HEK293T (cell line): ENCODE measurements around the gene WNT6.

Experiments
- CTCF ChIA-PET: fragments of 350-600 bp; formaldehyde crosslinking; extraction: SDS; loops from one replicate; lab custom pipeline; 2021; ENCODE audit warnings: antibody characterized with exemption, inconsistent platforms; lab: Yijun Ruan, JAX
- POLR2A ChIA-PET: fragments of 350-600 bp; formaldehyde crosslinking; extraction: SDS; loops from one replicate; lab custom pipeline; 2020; ENCODE audit warnings: antibody characterized with exemption, inconsistent platforms; lab: Yijun Ruan, JAX
- DNase-seq: peaks from one replicate; pipeline ENCODE4 v3.0.0; 2012; ENCODE audit warnings: mixed read lengths; ENCODE audit errors: extremely low spot score
- ARNT ChIP-seq: fragments of 450-650 bp; IDR thresholded peaks from 2 replicates; pipeline ENCODE4 v1.6.1; 2017; ENCODE audit warnings: mild to moderate bottlenecking
- BHLHE40 ChIP-seq: fragments of 450-650 bp; IDR thresholded peaks from 2 replicates; pipeline ENCODE4 v1.6.1; 2016; ENCODE audit warnings: mild to moderate bottlenecking, moderate library complexity, borderline replicate concordance
- CTBP1 ChIP-seq: fragments of 450-650 bp; IDR thresholded peaks from 2 replicates; pipeline ENCODE4 v1.6.1; 2016; ENCODE audit warnings: borderline replicate concordance
- ELF4 ChIP-seq: fragments of 450-650 bp; IDR thresholded peaks from 2 replicates; pipeline ENCODE4 v1.6.1; 2017; ENCODE audit warnings: antibody characterized with exemption
- FOXA1 ChIP-seq: fragments of 450-650 bp; IDR thresholded peaks from 2 replicates; pipeline ENCODE4 v1.6.1; 2016; ENCODE audit warnings: mild to moderate bottlenecking
- FOXK2 ChIP-seq: fragments of 450-650 bp; IDR thresholded peaks from 2 replicates; pipeline ENCODE4 v1.6.1; 2016; ENCODE audit warnings: mild to moderate bottlenecking
- FOXM1 ChIP-seq: fragments of 450-650 bp; IDR thresholded peaks from 2 replicates; pipeline ENCODE4 v1.6.1; 2017; ENCODE audit warnings: mild to moderate bottlenecking, borderline replicate concordance
- HDGF ChIP-seq: fragments of 450-650 bp; IDR thresholded peaks from 2 replicates; pipeline ENCODE4 v1.6.1; 2017; ENCODE audit warnings: antibody characterized with exemption, borderline replicate concordance
- L3MBTL2 ChIP-seq: fragments of 450-650 bp; conservative IDR thresholded peaks from 2 replicates; pipeline ENCODE4 v1.6.1; 2016; ENCODE audit warnings: mild to moderate bottlenecking
- LEF1 ChIP-seq: fragments of 450-650 bp; IDR thresholded peaks from 2 replicates; pipeline ENCODE4 v1.6.1; 2017; ENCODE audit warnings: mild to moderate bottlenecking, borderline replicate concordance
- NFRKB ChIP-seq: fragments of 450-650 bp; IDR thresholded peaks from 2 replicates; pipeline ENCODE4 v1.6.1; 2016; ENCODE audit warnings: mild to moderate bottlenecking, moderate library complexity
- SP1 ChIP-seq: fragments of 450-650 bp; IDR thresholded peaks from 2 replicates; pipeline ENCODE4 v1.6.1; 2017
- SUZ12 ChIP-seq: fragments of 450-650 bp; IDR thresholded peaks from 2 replicates; pipeline ENCODE4 v1.6.1; 2016; ENCODE audit warnings: mild to moderate bottlenecking
- TARDBP ChIP-seq: fragments of 450-650 bp; IDR thresholded peaks from 2 replicates; pipeline ENCODE4 v1.6.1; 2016
- ZNF384 ChIP-seq: fragments of 450-650 bp; IDR thresholded peaks from 2 replicates; pipeline ENCODE4 v1.6.1; 2016
- TF ChIP-seq, protein P1 (sequence below): fragments of 450-650 bp; IDR thresholded peaks from 2 replicates; pipeline ENCODE4 v1.6.1; 2016

WNT6 gene

DNA sequence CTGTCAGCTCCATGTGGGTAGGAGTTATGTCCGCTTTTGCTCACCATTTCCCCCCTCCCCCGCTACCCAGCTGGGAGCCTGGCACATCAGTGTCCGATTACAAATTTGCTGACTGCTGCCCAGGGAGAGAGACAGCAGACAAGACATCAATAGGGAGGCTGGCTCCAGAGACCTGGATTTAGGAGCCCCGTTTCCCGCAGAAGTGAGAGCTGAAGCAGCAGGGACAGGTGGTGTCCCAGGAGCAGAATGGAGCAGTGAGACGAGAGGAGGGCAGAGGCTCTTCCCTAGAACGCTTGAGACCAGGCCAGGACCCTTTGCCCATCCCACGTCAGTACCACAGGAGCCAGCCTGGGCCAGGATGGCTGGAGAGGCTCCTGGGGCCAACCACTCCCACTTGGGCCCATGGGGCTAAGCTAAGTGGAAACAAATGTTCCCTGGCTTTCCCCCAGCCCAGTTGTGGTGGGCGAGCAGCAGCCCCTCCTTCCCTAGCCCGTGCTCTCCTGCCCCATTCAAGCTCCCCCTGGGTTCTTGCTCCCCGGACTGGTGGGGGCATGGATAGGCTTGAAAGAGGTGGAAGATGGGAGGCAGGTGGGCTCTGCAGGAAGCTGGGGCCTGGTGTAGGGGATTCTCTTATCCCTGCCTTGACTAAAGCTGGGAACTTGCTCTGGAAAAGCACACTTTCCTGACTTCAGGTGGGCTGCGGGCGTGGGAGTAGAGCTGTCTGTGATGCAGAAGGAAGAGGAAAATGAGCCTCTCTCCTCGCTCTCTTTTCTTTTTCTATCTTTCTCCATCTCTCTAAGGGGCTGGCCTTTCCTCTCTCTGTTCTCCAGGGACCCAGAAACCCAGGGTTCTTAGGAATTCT, 4.1 kb upstream of the WNT6 start:
- DNase-seq = no peak
- ChIA-PET POLR2A (no interaction called here), CTCF (interaction anchor here (0.9 to 1.8 kb wide), 5 partner anchors 21 to 145 kb away, joined by 3 to 5 read pairs (median 3); partner anchors contain the start of gene TTLL4)
- no peak for TF ChIP-seq FOXA1
- TF ChIP-seq HDGF = no peak
- no peak for TF ChIP-seq L3MBTL2
- TF ChIP-seq NFRKB = no peak
- TF ChIP-seq FOXM1 = no peak
- TF ChIP-seq, protein P1, sequence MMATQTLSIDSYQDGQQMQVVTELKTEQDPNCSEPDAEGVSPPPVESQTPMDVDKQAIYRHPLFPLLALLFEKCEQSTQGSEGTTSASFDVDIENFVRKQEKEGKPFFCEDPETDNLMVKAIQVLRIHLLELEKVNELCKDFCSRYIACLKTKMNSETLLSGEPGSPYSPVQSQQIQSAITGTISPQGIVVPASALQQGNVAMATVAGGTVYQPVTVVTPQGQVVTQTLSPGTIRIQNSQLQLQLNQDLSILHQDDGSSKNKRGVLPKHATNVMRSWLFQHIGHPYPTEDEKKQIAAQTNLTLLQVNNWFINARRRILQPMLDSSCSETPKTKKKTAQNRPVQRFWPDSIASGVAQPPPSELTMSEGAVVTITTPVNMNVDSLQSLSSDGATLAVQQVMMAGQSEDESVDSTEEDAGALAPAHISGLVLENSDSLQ = no peak
- TF ChIP-seq BHLHE40 = no peak
- no peak for TF ChIP-seq ELF4

DNA sequence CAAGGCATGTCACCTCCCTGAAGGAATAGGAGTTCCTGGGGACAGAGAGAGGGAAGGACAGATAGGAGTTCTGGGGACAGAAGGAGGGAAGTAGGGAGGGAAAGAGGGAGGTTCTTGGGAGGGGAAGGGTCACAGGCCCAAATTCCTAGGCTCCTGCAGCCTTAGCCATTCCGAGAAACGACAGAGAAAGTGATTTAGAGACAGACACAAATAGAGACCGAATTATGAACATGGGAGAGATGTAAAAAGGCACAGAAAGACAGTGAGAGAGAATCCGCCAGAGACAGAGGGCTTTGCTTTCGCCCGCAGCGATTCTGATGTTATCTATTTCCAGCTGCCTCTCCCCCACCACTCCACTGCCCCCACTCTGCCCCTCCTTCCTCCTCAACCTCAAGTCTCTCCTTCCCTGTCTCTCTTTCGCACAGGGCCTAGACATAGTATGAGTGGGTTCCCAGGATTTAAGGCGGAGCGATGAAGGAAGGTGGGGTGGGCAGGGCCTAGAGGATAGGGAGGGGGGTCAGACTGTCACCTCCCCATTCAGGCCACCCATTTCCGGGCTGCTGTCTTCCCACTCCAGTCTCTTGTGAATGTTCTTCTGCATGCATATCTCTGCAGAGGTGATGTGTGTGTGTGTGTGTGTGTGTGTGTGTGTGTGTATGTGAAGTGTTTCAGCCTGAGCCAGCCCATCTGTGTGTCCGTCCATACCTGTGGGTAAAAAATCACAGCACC, 3.3 kb upstream of the WNT6 start:
- TF ChIP-seq, protein P1 = no peak
- TF ChIP-seq FOXK2 (no peak), ELF4 (no peak), LEF1 (no peak), TARDBP (no peak), ZNF384 (no peak), HDGF (no peak), CTBP1 (no peak), NFRKB (no peak), L3MBTL2 (no peak), FOXM1 (no peak), BHLHE40 (no peak), ARNT (no peak), SUZ12 (no peak), SP1 (no peak), FOXA1 (no peak)
- no peak for DNase-seq
- ChIA-PET CTCF (interaction anchor here (0.9 to 1.8 kb wide), 5 partner anchors 20 to 146 kb away, joined by 3 to 5 read pairs (median 3); partner anchors contain the start of gene TTLL4), POLR2A (no interaction called here)

DNA sequence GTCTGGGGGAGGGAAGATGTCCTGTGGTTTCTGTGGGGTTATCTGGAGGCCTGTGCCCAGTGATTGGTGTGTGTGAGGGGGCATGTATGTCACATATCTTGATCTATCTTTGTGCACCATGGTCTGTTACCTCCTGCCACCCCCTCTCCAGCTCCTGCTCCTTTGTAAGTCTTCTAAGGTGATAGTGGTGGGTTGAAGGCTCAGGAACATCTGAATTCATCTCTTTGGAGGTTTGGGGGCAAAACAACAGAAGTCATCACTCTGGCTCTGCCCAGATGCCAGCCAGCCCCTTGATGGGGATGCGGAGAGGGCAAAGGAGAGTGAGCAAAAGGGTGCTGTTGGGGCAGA, 2.7 kb upstream of the WNT6 start:
- TF ChIP-seq, protein P1 = no peak
- no peak for TF ChIP-seq ARNT
- TF ChIP-seq L3MBTL2 = no peak
- TF ChIP-seq FOXM1 = no peak
- TF ChIP-seq FOXA1 = no peak
- no peak for TF ChIP-seq NFRKB
- TF ChIP-seq ZNF384 = no peak
- no peak for TF ChIP-seq LEF1
- no peak for TF ChIP-seq HDGF
- TF ChIP-seq CTBP1 = no peak
- TF ChIP-seq TARDBP = no peak
- TF ChIP-seq SUZ12 = no peak
- TF ChIP-seq BHLHE40 = no peak
- TF ChIP-seq FOXK2 = no peak
- TF ChIP-seq ELF4 = no peak
- CTCF ChIA-PET = interaction anchor here (0.6 kb wide), 1 partner anchor 323 kb away, joined by 3 read pairs; no protein-coding TSS in a partner anchor
- DNase-seq = no peak
- POLR2A ChIA-PET = no interaction called here

DNA sequence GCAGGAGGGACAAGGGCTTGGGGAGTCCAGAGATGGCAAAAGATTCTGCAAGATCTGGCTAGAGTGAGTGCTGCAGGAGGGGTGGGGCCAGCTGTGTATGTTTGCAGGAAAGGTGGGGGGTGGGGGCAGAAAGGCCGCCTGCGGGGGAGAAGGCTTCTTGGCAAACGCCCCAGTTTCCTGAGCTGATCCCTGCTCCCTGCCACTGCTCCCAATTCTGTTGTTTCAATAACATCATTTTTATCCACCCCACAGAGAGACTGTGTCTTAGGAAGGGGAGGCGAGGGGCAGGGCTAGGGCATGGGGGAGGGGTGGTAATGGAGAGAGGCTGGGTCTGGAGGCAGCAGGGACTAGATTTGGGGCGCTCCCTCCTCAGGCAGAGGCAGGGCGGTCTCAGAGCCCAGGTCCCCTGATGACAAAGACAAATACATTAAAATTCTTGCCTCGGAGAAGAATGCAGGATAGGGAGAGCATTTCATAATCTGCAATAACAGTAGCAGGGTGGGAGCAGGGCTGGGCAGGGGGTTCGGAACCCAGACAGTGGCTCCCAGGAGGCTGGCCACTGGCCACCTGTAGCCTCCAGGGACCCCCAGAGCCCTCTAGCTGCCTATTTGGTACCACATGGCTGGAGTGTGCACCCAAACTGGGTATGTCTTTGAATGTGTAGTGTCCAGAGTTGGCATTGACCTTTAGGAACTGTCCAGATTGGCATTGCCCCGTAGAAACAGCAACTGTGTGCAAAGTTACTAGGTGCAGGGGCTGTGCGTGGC, 2.1 kb upstream of the WNT6 start:
- DNase-seq = no peak
- TF ChIP-seq CTBP1 = no peak
- TF ChIP-seq SUZ12 = no peak
- no peak for TF ChIP-seq FOXA1
- no peak for TF ChIP-seq FOXM1
- no peak for TF ChIP-seq BHLHE40
- no peak for TF ChIP-seq ARNT
- no peak for TF ChIP-seq LEF1
- TF ChIP-seq, protein P1 = no peak
- TF ChIP-seq L3MBTL2 = no peak
- TF ChIP-seq TARDBP = no peak
- TF ChIP-seq ELF4 = no peak
- no peak for TF ChIP-seq SP1
- no peak for TF ChIP-seq NFRKB
- TF ChIP-seq FOXK2 = no peak
- no peak for TF ChIP-seq ZNF384
- POLR2A ChIA-PET = no interaction called here
- CTCF ChIA-PET = interaction anchor here (0.6 to 1.3 kb wide), 2 partner anchors 41 to 324 kb away, joined by 3 read pairs; no protein-coding TSS in a partner anchor

DNA sequence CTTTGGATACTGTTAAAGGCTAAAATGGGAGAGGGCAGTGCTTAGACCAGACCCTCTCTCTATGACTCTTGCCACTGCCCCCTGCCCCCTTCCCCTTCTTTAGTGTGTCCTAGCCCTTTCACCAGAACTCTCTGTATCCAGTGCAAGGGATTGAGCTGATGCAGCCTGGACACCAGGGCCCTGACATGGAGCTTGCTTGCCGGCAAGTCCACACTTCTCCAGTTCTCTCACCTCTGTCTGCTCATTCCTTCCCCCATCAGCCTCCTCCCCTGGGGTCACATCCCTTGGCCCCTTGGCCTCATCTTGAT, 1.5 kb upstream of the WNT6 start:
- ChIA-PET POLR2A (no interaction called here), CTCF (interaction anchor here (1.3 kb wide), 1 partner anchor 40 kb away, joined by 3 read pairs; no protein-coding TSS in a partner anchor)
- TF ChIP-seq LEF1 (no peak), ARNT (no peak), FOXM1 (no peak), ZNF384 (no peak), ELF4 (no peak), FOXK2 (no peak), SP1 (no peak), CTBP1 (no peak), NFRKB (no peak), BHLHE40 (no peak), HDGF (no peak), FOXA1 (no peak), SUZ12 (no peak), L3MBTL2 (no peak), TARDBP (no peak)
- TF ChIP-seq, protein P1 = no peak
- DNase-seq = no peak
